ENCODE results near the gene PPFIBP2.

DNA sequence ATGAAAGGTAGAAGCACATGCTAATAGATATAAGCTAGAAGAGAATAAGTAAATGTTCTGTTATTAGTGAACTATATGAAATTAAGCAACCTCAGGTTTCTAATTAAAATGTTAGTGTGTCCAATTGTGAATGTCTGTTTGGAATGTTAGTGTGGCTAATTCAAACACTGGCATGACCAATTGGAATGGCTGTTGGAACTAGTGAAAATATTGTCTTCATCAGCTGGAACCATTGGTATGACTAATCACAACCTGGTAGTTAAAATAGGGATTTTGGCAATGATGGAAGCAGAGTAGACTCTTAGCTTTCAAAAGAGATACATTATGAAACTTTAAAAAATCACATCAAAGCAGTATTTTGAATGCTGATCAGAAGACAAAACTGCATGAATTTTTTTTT, 92.7 kb downstream of the PPFIBP2 start:
- TF ChIP-seq, protein P1, sequence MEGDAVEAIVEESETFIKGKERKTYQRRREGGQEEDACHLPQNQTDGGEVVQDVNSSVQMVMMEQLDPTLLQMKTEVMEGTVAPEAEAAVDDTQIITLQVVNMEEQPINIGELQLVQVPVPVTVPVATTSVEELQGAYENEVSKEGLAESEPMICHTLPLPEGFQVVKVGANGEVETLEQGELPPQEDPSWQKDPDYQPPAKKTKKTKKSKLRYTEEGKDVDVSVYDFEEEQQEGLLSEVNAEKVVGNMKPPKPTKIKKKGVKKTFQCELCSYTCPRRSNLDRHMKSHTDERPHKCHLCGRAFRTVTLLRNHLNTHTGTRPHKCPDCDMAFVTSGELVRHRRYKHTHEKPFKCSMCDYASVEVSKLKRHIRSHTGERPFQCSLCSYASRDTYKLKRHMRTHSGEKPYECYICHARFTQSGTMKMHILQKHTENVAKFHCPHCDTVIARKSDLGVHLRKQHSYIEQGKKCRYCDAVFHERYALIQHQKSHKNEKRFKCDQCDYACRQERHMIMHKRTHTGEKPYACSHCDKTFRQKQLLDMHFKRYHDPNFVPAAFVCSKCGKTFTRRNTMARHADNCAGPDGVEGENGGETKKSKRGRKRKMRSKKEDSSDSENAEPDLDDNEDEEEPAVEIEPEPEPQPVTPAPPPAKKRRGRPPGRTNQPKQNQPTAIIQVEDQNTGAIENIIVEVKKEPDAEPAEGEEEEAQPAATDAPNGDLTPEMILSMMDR (IDR thresholded peaks at IDR 0.05) = no peak
- TF ChIP-seq POLR2AphosphoS5 (IDR thresholded peaks at IDR 0.05) = no peak
- no peak for TF ChIP-seq POLR2A (IDR thresholded peaks at IDR 0.05)
- TF ChIP-seq EP300 (IDR thresholded peaks at IDR 0.05) = no peak

All from stomach (tissue), 4 donors.